GM12874 (cell line): ENCODE results near the gene RABL6.

Experiments
- CTCF ChIP-seq: IDR thresholded peaks from 2 replicates; pipeline ENCODE4 v1.5.1; 2011; ENCODE audit warnings: low read depth, mild to moderate bottlenecking, control low read depth, low read length, moderate library complexity; ENCODE audit not compliant: insufficient read depth

The RABL6 gene

GRCh38 chr9:136835162-136835931 lies 27.6 kb downstream of the RABL6 start:
- TF ChIP-seq CTCF, result no peak

GRCh38 chr9:136835932-136836904 lies 28.5 kb downstream of the RABL6 start:
- TF ChIP-seq CTCF, result no peak

GRCh38 chr9:136837146-136837855 lies 29.6 kb downstream of the RABL6 start:
- no peak for TF ChIP-seq CTCF

GRCh38 chr9:136838314-136839228 lies 30.8 kb downstream of the RABL6 start:
- TF ChIP-seq CTCF, result no peak

- no peak for TF ChIP-seq CTCF
Observed at GRCh38 chr9:136839229-136840139, 31.7 kb downstream of the RABL6 start.

- TF ChIP-seq CTCF, result no peak
Observed at GRCh38 chr9:136840140-136840876, 32.6 kb downstream of the RABL6 start.
